ENCODE measurements around the gene CACFD1.

- TF ChIP-seq CTCF (IDR thresholded peaks at IDR 0.05; ENCODE audit: low read depth, low read length) = no peak
- TF ChIP-seq POLR2A (IDR thresholded peaks at IDR 0.05; ENCODE audit: extremely low read depth, insufficient read length) = no peak
- no peak for TF ChIP-seq MAX (IDR thresholded peaks at IDR 0.05; ENCODE audit: low read depth, low read length)
- TF ChIP-seq MYC (IDR thresholded peaks at IDR 0.05; ENCODE audit: low read depth, low read length) = no peak
Measured at GRCh38 chr9:133505901-133506652, 46.3 kb downstream of the CACFD1 start.
